HCT116 (cell line): ENCODE data around the gene KBTBD8.

Source experiments
- ATF3 ChIP-seq: IDR thresholded peaks from 2 replicates; pipeline ENCODE4 v1.6.1; 2012
- ELF1 ChIP-seq: IDR thresholded peaks from 2 replicates; pipeline ENCODE4 v1.6.1; 2012; ENCODE audit warnings: low read depth, borderline replicate concordance
- EZH2 ChIP-seq: fragments of 200-600 bp; sonication (generic); IDR thresholded peaks from 2 replicates; pipeline ENCODE4 v1.6.1; 2017; ENCODE audit warnings: antibody characterized with exemption, mixed run types
- EZH2phosphoT487 ChIP-seq: fragments of 200-600 bp; IDR thresholded peaks from 2 replicates; pipeline ENCODE4 v1.6.1; 2018; ENCODE audit warnings: antibody characterized with exemption, borderline replicate concordance
- JUND ChIP-seq: IDR thresholded peaks from 2 replicates; pipeline ENCODE4 v1.6.1; 2012
- POLR2A ChIP-seq: IDR thresholded peaks from 2 replicates; pipeline ENCODE4 v1.7.0; 2011; ENCODE audit warnings: borderline replicate concordance; ENCODE audit not compliant: insufficient read depth, insufficient read length; ENCODE audit errors: extremely low read depth
- POLR2AphosphoS5 ChIP-seq: IDR thresholded peaks from 2 replicates; pipeline ENCODE4 v1.6.1; 2011; ENCODE audit warnings: mild to moderate bottlenecking, low read depth, low read length, moderate library complexity
- ZNF274 ChIP-seq: fragments of 200-500 bp; sonication (Bioruptor generic); IDR thresholded peaks from 2 replicates; pipeline ENCODE4 v1.6.1; 2014; ENCODE audit warnings: mild to moderate bottlenecking, low read depth, low read length, inconsistent platforms
- TF ChIP-seq, protein P1 (sequence below), 3 experiments: fragments of 200-600 bp in 1 of 3; sonication (generic) in 1 of 3; IDR thresholded peaks in 2 of 3; conservative IDR thresholded peaks in 1 of 3; 2 replicates each; pipeline ENCODE4 v1.5.1; 2012 to 2017; ENCODE audit warnings: low read depth in 2 of 3, low read length in 2 of 3, antibody characterized with exemption in 1 of 3, borderline replicate concordance in 1 of 3, control low read depth in 1 of 3, mild to moderate bottlenecking in 1 of 3, mixed read lengths in 1 of 3, mixed run types in 1 of 3, moderate library complexity in 1 of 3; ENCODE audit not compliant: insufficient read depth in 1 of 3

DNA sequence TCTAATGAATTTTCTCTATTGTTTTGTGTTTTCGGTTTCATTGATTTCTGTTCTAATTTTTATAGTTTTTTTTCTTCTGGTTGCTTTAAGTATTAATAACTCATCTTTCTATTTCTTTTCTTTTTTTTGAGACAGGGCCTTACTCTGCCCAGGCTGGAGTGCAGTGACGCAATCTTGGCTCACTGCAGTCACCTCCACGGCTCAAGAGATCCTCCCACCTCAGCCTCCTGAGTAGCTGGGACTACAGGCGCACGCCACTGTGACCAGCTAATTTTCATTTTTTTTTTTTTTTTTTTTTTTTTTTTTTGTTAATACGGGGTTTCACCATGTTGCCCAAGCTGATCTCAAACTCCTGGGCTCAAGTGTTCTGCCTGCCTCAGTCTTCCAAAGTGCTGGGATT lies 14.5 kb downstream of the KBTBD8 start:
- TF ChIP-seq EZH2 (no peak), EZH2phosphoT487 (no peak), POLR2A (no peak), POLR2AphosphoS5 (no peak), ELF1 (no peak), JUND (no peak), ZNF274 (no peak), ATF3 (no peak)
- TF ChIP-seq, protein P1, sequence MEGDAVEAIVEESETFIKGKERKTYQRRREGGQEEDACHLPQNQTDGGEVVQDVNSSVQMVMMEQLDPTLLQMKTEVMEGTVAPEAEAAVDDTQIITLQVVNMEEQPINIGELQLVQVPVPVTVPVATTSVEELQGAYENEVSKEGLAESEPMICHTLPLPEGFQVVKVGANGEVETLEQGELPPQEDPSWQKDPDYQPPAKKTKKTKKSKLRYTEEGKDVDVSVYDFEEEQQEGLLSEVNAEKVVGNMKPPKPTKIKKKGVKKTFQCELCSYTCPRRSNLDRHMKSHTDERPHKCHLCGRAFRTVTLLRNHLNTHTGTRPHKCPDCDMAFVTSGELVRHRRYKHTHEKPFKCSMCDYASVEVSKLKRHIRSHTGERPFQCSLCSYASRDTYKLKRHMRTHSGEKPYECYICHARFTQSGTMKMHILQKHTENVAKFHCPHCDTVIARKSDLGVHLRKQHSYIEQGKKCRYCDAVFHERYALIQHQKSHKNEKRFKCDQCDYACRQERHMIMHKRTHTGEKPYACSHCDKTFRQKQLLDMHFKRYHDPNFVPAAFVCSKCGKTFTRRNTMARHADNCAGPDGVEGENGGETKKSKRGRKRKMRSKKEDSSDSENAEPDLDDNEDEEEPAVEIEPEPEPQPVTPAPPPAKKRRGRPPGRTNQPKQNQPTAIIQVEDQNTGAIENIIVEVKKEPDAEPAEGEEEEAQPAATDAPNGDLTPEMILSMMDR (IDR thresholded peaks at IDR 0.05 in 2 of 3, conservative IDR thresholded peaks at IDR 0.05 in 1 of 3; ENCODE audit: borderline replicate concordance in 1 of 3, insufficient read depth in 1 of 3, low read depth in 2 of 3, low read length in 2 of 3), result no peak
